Measurements from ENCODE around the gene PRIMPOL. TPM values are rescaled to one million over a fixed set of nuclear protein-coding genes. Genes with fewer than 3 reads are reported as not detected.
"Not testable (repeated sequence)": the region's sequence is repeated elsewhere in the genome, so short reads cannot be mapped to it uniquely, and the experiment has no call there.

Gene PRIMPOL
- total RNA-seq, 2 donors from 2014 or later: 23.6 to 35.7 TPM

DNA sequence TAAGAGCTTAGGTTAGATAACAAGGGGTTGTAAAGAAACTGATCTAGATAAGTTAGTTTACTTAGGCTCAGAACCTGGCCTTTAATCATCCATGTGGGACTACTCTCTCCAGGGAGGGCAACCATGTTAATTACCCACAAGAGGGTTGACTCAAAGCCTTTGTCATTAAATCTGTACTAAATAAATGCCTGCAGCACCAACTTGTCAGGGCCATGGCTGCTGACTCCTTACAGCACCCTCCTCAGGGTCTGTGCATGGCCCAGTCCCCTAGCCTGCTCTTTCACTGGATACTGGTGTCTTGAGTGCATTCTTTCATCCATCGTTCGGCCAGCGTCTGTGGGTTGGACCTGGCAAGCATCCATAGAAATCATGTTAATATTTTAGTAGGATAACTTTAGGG is 35.0 kb upstream of the PRIMPOL start:
- ATAC-seq (ENCODE audit: insufficient number of reproducible peaks, low FRiP score, low read depth) (no peak), DNase-seq (ENCODE audit: low spot score) (no peak)
- Histone ChIP-seq H3K9me3 (no peaks in the 10 kb centered on the region), H3K27me3 (replicated peaks; ENCODE audit: insufficient read depth) (no peaks in the 10 kb centered on the region), H3K27ac (no peak overlapping the region), H3K4me3 (no peak overlapping the region), H3K36me3 (no peaks in the 10 kb centered on the region), H3K4me1 (ENCODE audit: control insufficient read depth in 1 of 2, low read depth in 2 of 2) (no peaks in the 10 kb centered on the region)
- TF ChIP-seq, protein P1, sequence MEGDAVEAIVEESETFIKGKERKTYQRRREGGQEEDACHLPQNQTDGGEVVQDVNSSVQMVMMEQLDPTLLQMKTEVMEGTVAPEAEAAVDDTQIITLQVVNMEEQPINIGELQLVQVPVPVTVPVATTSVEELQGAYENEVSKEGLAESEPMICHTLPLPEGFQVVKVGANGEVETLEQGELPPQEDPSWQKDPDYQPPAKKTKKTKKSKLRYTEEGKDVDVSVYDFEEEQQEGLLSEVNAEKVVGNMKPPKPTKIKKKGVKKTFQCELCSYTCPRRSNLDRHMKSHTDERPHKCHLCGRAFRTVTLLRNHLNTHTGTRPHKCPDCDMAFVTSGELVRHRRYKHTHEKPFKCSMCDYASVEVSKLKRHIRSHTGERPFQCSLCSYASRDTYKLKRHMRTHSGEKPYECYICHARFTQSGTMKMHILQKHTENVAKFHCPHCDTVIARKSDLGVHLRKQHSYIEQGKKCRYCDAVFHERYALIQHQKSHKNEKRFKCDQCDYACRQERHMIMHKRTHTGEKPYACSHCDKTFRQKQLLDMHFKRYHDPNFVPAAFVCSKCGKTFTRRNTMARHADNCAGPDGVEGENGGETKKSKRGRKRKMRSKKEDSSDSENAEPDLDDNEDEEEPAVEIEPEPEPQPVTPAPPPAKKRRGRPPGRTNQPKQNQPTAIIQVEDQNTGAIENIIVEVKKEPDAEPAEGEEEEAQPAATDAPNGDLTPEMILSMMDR (IDR thresholded peaks at IDR 0.05): no peak

DNA sequence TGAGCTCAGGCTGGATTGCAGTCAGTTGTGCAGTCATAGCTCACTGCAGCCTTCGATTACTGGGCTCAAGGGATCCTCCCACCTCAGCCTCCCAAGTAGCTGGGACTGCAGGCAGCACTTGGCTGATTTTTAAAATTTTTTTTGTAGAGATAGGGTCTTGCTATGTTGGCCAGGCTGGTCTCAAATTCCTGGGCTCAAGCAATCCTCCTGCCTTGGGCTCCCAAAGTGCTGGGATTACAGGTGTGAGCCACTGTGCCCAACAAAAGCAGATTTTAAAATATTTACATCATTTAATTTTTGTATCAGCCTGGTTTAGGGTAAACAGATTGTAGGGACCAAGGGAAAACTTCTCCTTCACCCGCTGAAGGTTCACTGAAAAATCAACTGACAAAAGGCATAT is 33.4 kb upstream of the PRIMPOL start:
- not testable (repeated sequence) for H3K9me3 ChIP-seq; DNase-seq (ENCODE audit: low spot score); H3K4me1 ChIP-seq (ENCODE audit: control insufficient read depth in 1 of 2, low read depth in 2 of 2); H3K27ac ChIP-seq; H3K4me3 ChIP-seq; ATAC-seq (ENCODE audit: insufficient number of reproducible peaks, low FRiP score, low read depth); H3K36me3 ChIP-seq; H3K27me3 ChIP-seq (replicated peaks; ENCODE audit: insufficient read depth)

DNA sequence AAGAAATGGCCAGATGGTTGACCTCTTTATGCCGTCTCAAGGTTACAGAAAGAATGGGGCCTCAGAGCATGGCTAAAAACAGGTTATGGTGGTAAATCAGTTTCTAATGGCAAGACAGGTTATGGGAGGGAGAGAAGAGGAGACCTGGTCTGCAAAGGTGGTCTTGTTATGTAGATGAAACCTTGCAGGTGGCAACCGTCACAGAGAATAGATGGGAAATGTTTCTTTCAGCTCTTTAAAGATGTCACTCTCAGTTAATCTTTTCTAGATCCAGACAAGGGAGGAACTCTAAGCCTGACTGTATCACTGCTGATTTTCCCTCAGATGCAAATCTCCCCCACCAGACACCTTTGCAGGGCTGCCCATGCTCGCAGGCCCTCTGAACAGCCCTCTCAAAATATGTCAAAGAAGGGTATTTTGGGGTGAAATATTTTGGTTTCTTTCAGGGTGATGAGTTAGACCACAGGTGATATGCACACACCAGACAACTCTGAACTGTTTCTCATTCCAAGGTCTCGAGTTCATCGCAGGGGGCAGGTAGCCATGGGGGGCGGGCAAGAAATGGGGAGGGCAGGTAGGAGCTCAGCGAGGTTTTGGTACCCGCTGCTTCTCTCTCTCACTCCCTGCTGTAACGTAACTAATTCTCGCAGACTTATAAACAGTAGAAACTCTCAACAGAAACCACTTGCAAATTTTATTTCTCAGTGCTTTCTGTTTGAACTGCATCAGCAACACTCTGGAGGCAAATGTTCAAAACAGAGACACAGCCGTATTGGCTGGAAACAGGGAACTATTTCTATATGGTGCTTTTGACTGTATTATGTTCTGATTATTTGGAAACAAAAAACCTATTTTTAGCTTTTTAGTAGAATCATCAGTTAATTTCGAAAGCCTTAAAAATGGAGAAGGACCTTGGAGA is 32.6 kb upstream of the PRIMPOL start:
- H3K4me1 ChIP-seq (ENCODE audit: control insufficient read depth in 1 of 2, low read depth in 2 of 2): no peaks in the 10 kb centered on the region
- no peak overlapping the region for H3K27ac ChIP-seq
- no peaks in the 10 kb centered on the region for H3K9me3 ChIP-seq
- no peak for ATAC-seq (ENCODE audit: insufficient number of reproducible peaks, low FRiP score, low read depth)
- TF ChIP-seq, protein P1 (IDR thresholded peaks at IDR 0.05): no peak
- no peaks in the 10 kb centered on the region for H3K36me3 ChIP-seq
- no peak for DNase-seq (ENCODE audit: low spot score)
- H3K4me3 ChIP-seq: no peak overlapping the region
- H3K27me3 ChIP-seq (replicated peaks; ENCODE audit: insufficient read depth): no peaks in the 10 kb centered on the region

DNA sequence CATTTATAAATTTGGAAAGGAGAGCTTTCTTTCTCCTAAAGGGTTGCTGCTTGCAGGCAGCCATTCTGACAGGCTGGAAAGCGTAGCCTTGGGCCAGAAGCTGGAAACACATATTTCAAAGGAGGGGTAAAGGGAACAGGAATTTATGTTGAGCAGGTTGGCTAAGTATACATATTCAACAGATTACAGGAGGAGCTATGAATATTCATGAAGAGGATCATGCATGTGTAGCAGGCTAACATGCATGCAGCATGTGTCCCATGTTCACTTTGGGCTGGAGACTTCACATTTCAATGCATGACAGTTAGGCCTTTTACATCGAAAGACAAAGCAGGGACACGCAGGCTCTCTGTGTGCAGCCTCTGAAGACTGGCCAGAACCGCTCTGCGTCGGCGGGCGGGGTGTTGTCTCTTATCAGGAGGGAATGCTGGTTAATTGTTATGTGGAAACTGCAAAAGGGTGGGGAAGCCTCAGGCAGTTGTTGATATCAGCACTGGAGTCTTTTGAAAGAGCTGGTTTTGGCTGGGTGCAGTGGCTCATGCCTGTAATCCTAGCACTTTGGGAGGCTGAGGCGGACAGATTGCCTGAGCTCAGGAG is 31.8 kb upstream of the PRIMPOL start:
- no peak for ATAC-seq (ENCODE audit: insufficient number of reproducible peaks, low FRiP score, low read depth)
- no peak overlapping the region for H3K27ac ChIP-seq
- H3K36me3 ChIP-seq: no peaks in the 10 kb centered on the region
- no peaks in the 10 kb centered on the region for H3K9me3 ChIP-seq
- H3K27me3 ChIP-seq (replicated peaks; ENCODE audit: insufficient read depth): no peaks in the 10 kb centered on the region
- no peaks in the 10 kb centered on the region for H3K4me1 ChIP-seq (ENCODE audit: control insufficient read depth in 1 of 2, low read depth in 2 of 2)
- no peak for DNase-seq (ENCODE audit: low spot score)
- TF ChIP-seq, protein P1 (IDR thresholded peaks at IDR 0.05): no peak
- no peak overlapping the region for H3K4me3 ChIP-seq

DNA sequence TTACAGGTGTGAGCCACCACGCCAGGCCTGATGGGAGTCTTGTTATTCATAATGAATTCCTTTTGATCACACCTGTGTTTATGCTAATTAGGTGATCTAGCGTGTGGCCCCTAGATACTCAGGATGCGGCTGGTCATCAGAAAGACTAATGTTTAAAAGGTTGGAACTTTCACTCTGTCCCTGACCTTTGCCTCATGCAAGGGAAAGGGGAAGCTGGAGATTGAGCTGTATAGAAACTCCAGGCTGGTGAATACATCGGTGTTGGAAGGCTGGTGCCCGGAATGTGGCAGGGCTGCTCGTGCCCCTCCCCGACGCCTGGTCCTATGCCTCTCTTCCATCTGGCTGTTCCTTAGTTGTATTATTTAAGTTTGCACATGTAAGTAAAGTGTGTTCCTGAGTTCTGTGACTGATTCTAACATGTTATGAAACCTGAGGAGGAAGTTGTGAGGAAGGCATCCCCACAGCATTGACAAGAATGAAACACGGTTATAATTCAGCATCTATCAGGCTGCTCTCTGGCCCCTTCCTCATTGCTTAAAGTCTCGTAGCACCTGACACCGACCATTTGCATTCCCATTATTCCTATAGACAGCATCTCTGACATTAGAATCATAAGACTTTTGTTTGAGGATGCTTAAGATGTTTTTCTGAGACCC is 29.2 kb upstream of the PRIMPOL start:
- Histone ChIP-seq H3K36me3 (no peaks in the 10 kb centered on the region), H3K4me3 (no peak overlapping the region), H3K27ac (no peak overlapping the region), H3K4me1 (ENCODE audit: control insufficient read depth in 1 of 2, low read depth in 2 of 2) (no peaks in the 10 kb centered on the region), H3K27me3 (replicated peaks; ENCODE audit: insufficient read depth) (no peaks in the 10 kb centered on the region), H3K9me3 (no peaks in the 10 kb centered on the region)
- DNase-seq (ENCODE audit: low spot score) (no peak), ATAC-seq (ENCODE audit: insufficient number of reproducible peaks, low FRiP score, low read depth) (no peak)
- TF ChIP-seq, protein P1 (IDR thresholded peaks at IDR 0.05): no peak

All from thoracic aorta (tissue), 2 donors.